Calu3 (cell line): ENCODE measurements around the gene CPB1. TPM values are rescaled to one million over a fixed set of nuclear protein-coding genes. Genes with fewer than 3 reads are reported as not detected.

Experiments used
- BruUV-seq: library from RNA; stranded (reverse); fragments of 400-500 nt; replicated peaks from 2 replicates; lab custom pipeline; 2021; lab: Mats Ljungman, UMichigan
- CTCF ChIA-PET: fragments of 300-600 bp; sonication (Branson Sonifier 250); formaldehyde crosslinking; loops from one replicate; lab custom pipeline; 2022; ENCODE audit warnings: antibody characterized with exemption; lab: Charles Lee
- DNase-seq: peaks from one replicate; pipeline ENCODE4 v3.0.0; 2022
- H3K27ac Mint-ChIP-seq: one replicate; pipeline ENCODE4 v1.8.0; 2022; ENCODE audit warnings: mixed read lengths; ENCODE audit not compliant: unreplicated experiment
- H3K27me3 Mint-ChIP-seq: one replicate; pipeline ENCODE4 v1.8.0; 2022; ENCODE audit warnings: mixed read lengths; ENCODE audit not compliant: unreplicated experiment
- H3K36me3 Mint-ChIP-seq: one replicate; pipeline ENCODE4 v1.8.0; 2022; ENCODE audit warnings: mild to moderate bottlenecking, moderate library complexity, mixed read lengths; ENCODE audit not compliant: insufficient read depth, unreplicated experiment
- H3K4me1 Mint-ChIP-seq: one replicate; pipeline ENCODE4 v1.8.0; 2022; ENCODE audit warnings: mild to moderate bottlenecking, low read depth, mixed read lengths; ENCODE audit not compliant: unreplicated experiment
- H3K4me3 Mint-ChIP-seq: one replicate; pipeline ENCODE4 v1.8.0; 2022; ENCODE audit warnings: mild to moderate bottlenecking, low read depth, moderate library complexity, mixed read lengths; ENCODE audit not compliant: unreplicated experiment
- H3K9me3 Mint-ChIP-seq: one replicate; pipeline ENCODE4 v1.8.0; 2022; ENCODE audit warnings: low read depth, mixed read lengths; ENCODE audit not compliant: unreplicated experiment
- intact Hi-C: fragments of 100-400 bp; cut with micrococcal nuclease; formaldehyde crosslinking; loops from one replicate; pipeline ENCODE4 v1.10.0; 2022; ENCODE audit not compliant: unreplicated experiment
- total RNA-seq: library from RNA; stranded (reverse); gene quantifications from 2 replicates; pipeline ENCODE4 v1.2.3, GENCODE V29; 2022
- TF ChIP-seq, protein P1 (sequence below): fragments of 200-600 bp; IDR thresholded peaks from one replicate; pipeline ENCODE4 v1.8.0; 2022; ENCODE audit warnings: antibody characterized with exemption; ENCODE audit not compliant: unreplicated experiment

The CPB1 gene
- total RNA-seq, 1 experiment from 2014 or later, result not detected

DNA sequence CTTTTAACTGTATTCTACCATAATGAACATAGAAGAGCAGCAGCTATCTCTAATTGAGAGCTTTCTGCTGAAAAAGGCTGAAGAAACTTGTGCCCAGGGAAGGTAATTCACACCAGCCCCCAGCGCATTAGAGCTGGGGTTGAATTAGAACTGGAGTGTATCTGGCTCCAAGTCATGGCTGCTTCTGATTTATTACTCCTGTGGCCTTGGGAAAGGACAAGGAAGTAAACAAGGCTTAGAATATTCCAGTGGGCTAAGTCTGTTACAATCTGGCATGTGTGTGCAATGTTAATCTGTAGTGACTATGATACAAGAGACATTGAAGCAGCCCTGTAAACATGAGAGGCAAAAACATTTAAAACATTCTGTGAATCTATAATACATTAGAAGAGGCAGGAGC lies 55.6 kb downstream of the CPB1 start:
- peaks cover 5% of the 10 kb centered on the region for H3K36me3 Mint-ChIP-seq
- intact Hi-C loops, result loop anchor here (5.0 kb wide), 1 partner anchor 236 kb away; no protein-coding TSS in a partner anchor
- no peaks in the 10 kb centered on the region for H3K27me3 Mint-ChIP-seq
- no peaks in the 10 kb centered on the region for H3K4me1 Mint-ChIP-seq
- H3K9me3 Mint-ChIP-seq, result no peaks in the 10 kb centered on the region
- TF ChIP-seq, protein P1, sequence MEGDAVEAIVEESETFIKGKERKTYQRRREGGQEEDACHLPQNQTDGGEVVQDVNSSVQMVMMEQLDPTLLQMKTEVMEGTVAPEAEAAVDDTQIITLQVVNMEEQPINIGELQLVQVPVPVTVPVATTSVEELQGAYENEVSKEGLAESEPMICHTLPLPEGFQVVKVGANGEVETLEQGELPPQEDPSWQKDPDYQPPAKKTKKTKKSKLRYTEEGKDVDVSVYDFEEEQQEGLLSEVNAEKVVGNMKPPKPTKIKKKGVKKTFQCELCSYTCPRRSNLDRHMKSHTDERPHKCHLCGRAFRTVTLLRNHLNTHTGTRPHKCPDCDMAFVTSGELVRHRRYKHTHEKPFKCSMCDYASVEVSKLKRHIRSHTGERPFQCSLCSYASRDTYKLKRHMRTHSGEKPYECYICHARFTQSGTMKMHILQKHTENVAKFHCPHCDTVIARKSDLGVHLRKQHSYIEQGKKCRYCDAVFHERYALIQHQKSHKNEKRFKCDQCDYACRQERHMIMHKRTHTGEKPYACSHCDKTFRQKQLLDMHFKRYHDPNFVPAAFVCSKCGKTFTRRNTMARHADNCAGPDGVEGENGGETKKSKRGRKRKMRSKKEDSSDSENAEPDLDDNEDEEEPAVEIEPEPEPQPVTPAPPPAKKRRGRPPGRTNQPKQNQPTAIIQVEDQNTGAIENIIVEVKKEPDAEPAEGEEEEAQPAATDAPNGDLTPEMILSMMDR, result no peak
- BruUV-seq, result no TSS peak
- no peak for DNase-seq
- CTCF ChIA-PET, result no interaction called here
- H3K4me3 Mint-ChIP-seq, result no peak overlapping the region
- H3K27ac Mint-ChIP-seq, result no peak overlapping the region

- Mint-ChIP-seq H3K9me3 (no peaks in the 10 kb centered on the region), H3K4me1 (no peaks in the 10 kb centered on the region), H3K36me3 (peaks cover 5% of the 10 kb centered on the region), H3K4me3 (no peak overlapping the region), H3K27ac (no peak overlapping the region), H3K27me3 (no peaks in the 10 kb centered on the region)
- BruUV-seq, result no TSS peak
- intact Hi-C loops, result loop anchor here (5.0 kb wide), 1 partner anchor 237 kb away; no protein-coding TSS in a partner anchor
- TF ChIP-seq, protein P1, result no peak
- CTCF ChIA-PET, result no interaction called here
- DNase-seq, result no peak
Measured at GRCh38 chr3:148884261-148884660, 56.6 kb downstream of the CPB1 start.

DNA sequence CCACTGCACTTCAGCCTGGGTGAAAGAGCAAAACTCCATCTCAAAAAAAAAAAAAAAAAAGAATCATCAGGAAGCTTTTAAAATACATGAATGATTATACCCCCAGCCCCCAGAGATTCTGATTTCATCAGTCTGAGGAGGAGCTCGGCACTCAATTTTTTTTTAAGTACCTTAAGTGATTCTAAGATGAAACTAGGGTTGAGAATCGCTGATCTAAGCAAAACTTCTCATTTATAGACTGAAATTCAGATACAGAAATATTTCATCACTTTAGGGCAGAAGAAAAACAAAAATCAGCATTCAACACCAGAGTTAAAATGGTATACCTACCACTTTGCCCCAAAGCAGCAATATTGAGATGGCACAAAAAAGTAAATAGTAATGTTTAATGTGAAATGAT lies 62.2 kb downstream of the CPB1 start:
- DNase-seq, result no peak
- Mint-ChIP-seq H3K27ac (no peak overlapping the region), H3K4me3 (no peak overlapping the region), H3K4me1 (no peaks in the 10 kb centered on the region), H3K27me3 (no peaks in the 10 kb centered on the region), H3K9me3 (peaks cover 6% of the 10 kb centered on the region), H3K36me3 (no peaks in the 10 kb centered on the region)
- intact Hi-C loops, result no loop called here
- CTCF ChIA-PET, result interaction anchor here (0.6 to 0.7 kb wide), 2 partner anchors 39 to 52 kb away, joined by 3 read pairs; no protein-coding TSS in a partner anchor
- BruUV-seq, result no TSS peak
- TF ChIP-seq, protein P1, result no peak

- no peak for DNase-seq
- Mint-ChIP-seq H3K4me3 (no peak overlapping the region), H3K9me3 (peaks cover 6% of the 10 kb centered on the region), H3K27me3 (no peaks in the 10 kb centered on the region), H3K27ac (no peak overlapping the region), H3K36me3 (no peaks in the 10 kb centered on the region), H3K4me1 (no peaks in the 10 kb centered on the region)
- TF ChIP-seq, protein P1, result no peak
- no TSS peak for BruUV-seq
- intact Hi-C loops, result no loop called here
- CTCF ChIA-PET, result interaction anchor here (0.7 to 1.1 kb wide), 2 partner anchors 10 to 60 kb away, joined by 3 read pairs; no protein-coding TSS in a partner anchor
Measured at GRCh38 chr3:148896062-148896461, 68.5 kb downstream of the CPB1 start.
